Body of pancreas (tissue), 4 donors: ENCODE measurements around the gene ZC3H7B. TPM values are rescaled to one million over a fixed set of nuclear protein-coding genes. Genes with fewer than 3 reads are reported as not detected.
A peak's percentile ranks its signal among the peaks of the same experiment; 100 is the strongest.

ENCODE experiments used
- ATAC-seq: fragments of 150-250 bp; one replicate; pipeline ENCODE4 v1.9.1; 2016
- DNase-seq, 4 donors: peaks; one replicate each; pipeline ENCODE4 v3.0.0-alpha.2; 2019
- H3K27ac ChIP-seq, 4 donors: fragments of 200-600 bp; sonication (generic); 1 replicate in 3 of 4; 2 replicates in 1 of 4; pipeline versions ENCODE4 v1.5.1 to v1.6.1; 2016 to 2019; ENCODE audit warnings: mild to moderate bottlenecking in 1 of 4, mixed read lengths in 1 of 4, moderate library complexity in 1 of 4
- H3K27me3 ChIP-seq, 2 donors: fragments of 200-600 bp; sonication (generic); one replicate each; pipeline ENCODE4 v1.6.0; 2016; ENCODE audit warnings: mild to moderate bottlenecking in 1 of 2
- H3K36me3 ChIP-seq, 2 donors: fragments of 200-600 bp; sonication (generic); replicated peaks in 1 of 2; 2 replicates each; pipeline ENCODE4 v1.5.1; 2016; ENCODE audit warnings: low read depth in 2 of 2; ENCODE audit not compliant: insufficient read depth in 1 of 2
- H3K4me1 ChIP-seq: fragments of 200-600 bp; sonication (generic); one replicate; pipeline ENCODE4 v1.6.0; 2016
- H3K4me3 ChIP-seq, 2 donors: fragments of 200-600 bp; sonication (generic); 1 replicate in 1 of 2; 2 replicates in 1 of 2; pipeline ENCODE4 v1.5.1; 2016 to 2019
- H3K9me3 ChIP-seq, 3 donors: fragments of 200-600 bp; sonication (generic); 1 replicate in 2 of 3; 2 replicates in 1 of 3; pipeline ENCODE4 v1.5.1; 2016
- POLR2A ChIP-seq, 3 donors: fragments of 450-650 bp; IDR thresholded peaks; one replicate each; pipeline ENCODE4 v1.6.1; 2016; ENCODE audit warnings: antibody characterized with exemption in 3 of 3, mild to moderate bottlenecking in 2 of 3
- WGBS, 2 donors: methylation state at CpG; one replicate each; pipeline ENCODE4 v1.1.5; 2017; 5-methylcytosine and 5-hydroxymethylcytosine counted together
- intact Hi-C: fragments of 100-400 bp; cut with DNase I; formaldehyde crosslinking; loops from one replicate; pipeline ENCODE4 v1.15.1; 2023
- total RNA-seq, 2 donors: library from RNA; depleted of rRNA; stranded (reverse); fragments of >200 nt; gene quantifications; one replicate each; pipeline ENCODE4 v1.1.0, GENCODE V29; 2016
- TF ChIP-seq, protein P1 (sequence below), 7 experiments: fragments of 450-650 bp in 4 of 7; fragments of 200-600 bp in 3 of 7; sonication (generic) in 3 of 7; IDR thresholded peaks; one replicate each; pipeline ENCODE4 v1.5.1; 2016 to 2019; ENCODE audit warnings: antibody characterized with exemption in 7 of 7

Gene ZC3H7B, protein sequence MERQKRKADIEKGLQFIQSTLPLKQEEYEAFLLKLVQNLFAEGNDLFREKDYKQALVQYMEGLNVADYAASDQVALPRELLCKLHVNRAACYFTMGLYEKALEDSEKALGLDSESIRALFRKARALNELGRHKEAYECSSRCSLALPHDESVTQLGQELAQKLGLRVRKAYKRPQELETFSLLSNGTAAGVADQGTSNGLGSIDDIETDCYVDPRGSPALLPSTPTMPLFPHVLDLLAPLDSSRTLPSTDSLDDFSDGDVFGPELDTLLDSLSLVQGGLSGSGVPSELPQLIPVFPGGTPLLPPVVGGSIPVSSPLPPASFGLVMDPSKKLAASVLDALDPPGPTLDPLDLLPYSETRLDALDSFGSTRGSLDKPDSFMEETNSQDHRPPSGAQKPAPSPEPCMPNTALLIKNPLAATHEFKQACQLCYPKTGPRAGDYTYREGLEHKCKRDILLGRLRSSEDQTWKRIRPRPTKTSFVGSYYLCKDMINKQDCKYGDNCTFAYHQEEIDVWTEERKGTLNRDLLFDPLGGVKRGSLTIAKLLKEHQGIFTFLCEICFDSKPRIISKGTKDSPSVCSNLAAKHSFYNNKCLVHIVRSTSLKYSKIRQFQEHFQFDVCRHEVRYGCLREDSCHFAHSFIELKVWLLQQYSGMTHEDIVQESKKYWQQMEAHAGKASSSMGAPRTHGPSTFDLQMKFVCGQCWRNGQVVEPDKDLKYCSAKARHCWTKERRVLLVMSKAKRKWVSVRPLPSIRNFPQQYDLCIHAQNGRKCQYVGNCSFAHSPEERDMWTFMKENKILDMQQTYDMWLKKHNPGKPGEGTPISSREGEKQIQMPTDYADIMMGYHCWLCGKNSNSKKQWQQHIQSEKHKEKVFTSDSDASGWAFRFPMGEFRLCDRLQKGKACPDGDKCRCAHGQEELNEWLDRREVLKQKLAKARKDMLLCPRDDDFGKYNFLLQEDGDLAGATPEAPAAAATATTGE
- 10 to 100 TPM; 29.8 to 34.3 TPM for total RNA-seq

DNA sequence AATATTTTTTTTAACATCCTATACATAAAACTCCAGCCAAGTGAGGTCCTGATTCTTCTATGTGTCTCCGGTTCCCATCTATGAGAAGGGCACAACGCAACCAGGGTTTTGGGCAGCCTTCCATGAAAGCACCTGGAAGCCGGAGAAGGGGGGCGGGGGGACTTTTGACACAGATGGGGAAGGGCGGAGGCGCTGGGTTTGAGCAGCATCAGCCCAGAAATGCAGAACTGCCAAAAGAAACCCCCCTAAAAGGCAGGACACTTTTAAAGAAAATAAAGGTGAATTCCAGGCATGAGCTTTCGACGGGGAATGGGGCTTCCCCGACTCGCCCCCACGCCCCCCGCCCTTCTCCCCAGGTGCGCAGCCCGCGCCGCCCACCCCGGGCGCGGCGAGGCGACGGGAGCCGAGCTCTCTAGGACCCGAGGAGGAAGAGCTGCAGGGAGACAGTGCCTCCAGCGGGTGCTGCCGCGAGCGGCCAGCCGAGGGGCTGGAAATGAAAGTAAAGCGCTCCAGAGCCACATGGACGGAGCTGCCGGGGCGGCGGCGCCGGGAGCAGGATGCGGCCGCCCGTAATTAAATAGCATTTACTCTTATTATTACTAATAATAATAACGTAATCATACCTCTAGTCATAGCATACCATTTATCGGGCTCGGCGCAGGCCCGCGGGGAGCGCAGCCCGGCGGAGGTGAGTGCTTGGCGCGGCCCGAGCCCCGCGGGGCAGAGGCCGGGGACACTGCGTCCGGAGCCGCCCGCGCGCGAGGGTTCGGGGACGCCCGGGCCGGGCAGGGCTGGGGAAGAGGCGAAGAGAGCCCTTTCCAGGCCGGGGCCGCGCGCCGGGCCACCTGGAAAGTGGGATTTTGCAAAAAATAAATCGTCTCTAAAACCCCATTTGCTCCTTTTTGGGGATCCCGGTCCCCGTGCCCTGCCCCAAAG, at the start of gene ZC3H7B:
TSS of gene ZC3H7B (plus strand) at position 441 of the 936 bp plus-strand sequence. CDS start 19,136 bp downstream, outside the sequence.
- Histone ChIP-seq H3K36me3 (no peaks in the 10 kb centered on the region), H3K4me3 (peak within 1 kb of the TSS; percentile 59 to 98), H3K9me3 (no peaks in the 10 kb centered on the region), H3K27me3 (no peaks in the 10 kb centered on the region), H3K27ac (peak within 1 kb of the TSS; percentile 56 to 91 (median 86)), H3K4me1 (peaks cover 19% of the 10 kb centered on the region)
- peak; percentile 82 to 88 (median 86) for DNase-seq
- WGBS, 2 donors = 0% methylated on average over 36 to 74 of the region's 74 CpGs
- ATAC-seq = peak; percentile 95
- TF ChIP-seq POLR2A (IDR thresholded peaks at IDR 0.05) = peak; percentile 57 to 82 (median 74)
- TF ChIP-seq, protein P1, sequence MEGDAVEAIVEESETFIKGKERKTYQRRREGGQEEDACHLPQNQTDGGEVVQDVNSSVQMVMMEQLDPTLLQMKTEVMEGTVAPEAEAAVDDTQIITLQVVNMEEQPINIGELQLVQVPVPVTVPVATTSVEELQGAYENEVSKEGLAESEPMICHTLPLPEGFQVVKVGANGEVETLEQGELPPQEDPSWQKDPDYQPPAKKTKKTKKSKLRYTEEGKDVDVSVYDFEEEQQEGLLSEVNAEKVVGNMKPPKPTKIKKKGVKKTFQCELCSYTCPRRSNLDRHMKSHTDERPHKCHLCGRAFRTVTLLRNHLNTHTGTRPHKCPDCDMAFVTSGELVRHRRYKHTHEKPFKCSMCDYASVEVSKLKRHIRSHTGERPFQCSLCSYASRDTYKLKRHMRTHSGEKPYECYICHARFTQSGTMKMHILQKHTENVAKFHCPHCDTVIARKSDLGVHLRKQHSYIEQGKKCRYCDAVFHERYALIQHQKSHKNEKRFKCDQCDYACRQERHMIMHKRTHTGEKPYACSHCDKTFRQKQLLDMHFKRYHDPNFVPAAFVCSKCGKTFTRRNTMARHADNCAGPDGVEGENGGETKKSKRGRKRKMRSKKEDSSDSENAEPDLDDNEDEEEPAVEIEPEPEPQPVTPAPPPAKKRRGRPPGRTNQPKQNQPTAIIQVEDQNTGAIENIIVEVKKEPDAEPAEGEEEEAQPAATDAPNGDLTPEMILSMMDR (IDR thresholded peaks at IDR 0.05) = peak; percentile 43 to 72 (median 53)
- intact Hi-C loops = no loop called here

DNA sequence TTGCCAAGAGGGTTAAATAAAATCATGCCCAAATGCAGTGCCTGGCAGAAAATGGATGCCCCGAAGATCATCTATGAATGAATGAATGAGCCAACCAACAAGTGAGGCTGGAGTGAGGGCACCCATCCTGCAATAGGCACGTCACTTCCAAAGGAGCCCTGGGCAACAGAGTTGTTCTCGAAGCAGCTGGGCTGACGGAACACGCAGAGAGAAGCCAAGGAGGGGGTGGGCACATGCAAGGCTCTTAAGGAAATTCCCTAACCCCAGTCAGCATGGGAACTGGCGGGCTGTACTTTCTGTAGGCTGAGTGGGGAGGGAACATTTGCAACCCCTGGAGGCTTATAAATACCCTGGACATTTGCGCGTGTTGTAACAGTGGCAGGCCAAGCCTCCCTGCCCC, 49.0 kb upstream of the ZC3H7B start:
- no peak for ATAC-seq

DNA sequence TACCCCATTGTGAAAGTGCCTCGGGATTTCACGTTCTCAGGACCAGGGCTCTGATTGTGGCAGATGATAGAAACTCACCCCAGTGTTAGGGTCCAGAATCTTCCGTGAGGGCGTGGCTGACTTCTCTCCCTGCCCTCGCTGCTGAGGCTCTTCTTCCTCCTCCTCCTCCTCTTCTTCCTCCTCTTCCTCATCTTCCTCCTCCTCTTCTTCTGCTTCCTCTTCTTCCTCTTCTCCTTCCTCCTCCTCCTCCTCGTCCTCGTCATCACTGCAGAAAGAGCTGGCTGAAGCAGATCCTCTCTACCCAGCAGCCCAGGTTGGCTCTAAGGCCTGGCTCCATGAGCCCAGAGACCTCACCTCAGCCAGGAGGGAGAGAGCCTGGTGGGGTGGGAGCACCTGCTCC, 47.1 kb upstream of the ZC3H7B start:
- Histone ChIP-seq H3K27me3 (no peaks in the 10 kb centered on the region), H3K36me3 (peaks cover 0 to 47% of the 10 kb centered on the region in 2 donors), H3K27ac (no peak overlapping the region), H3K9me3 (no peaks in the 10 kb centered on the region), H3K4me1 (no peaks in the 10 kb centered on the region), H3K4me3 (no peak overlapping the region)
- no peak for TF ChIP-seq POLR2A (IDR thresholded peaks at IDR 0.05)
- TF ChIP-seq, protein P1 (IDR thresholded peaks at IDR 0.05) = no peak
- DNase-seq (no peak), ATAC-seq (no peak)
- intact Hi-C loops = no loop called here
- WGBS, 2 donors = 88 to 90% methylated on average over 7 of the region's 7 CpGs

More for the DNA sequence above, 49.0 kb upstream of the ZC3H7B start:
- Histone ChIP-seq H3K9me3 (no peaks in the 10 kb centered on the region), H3K4me3 (no peak overlapping the region), H3K4me1 (no peaks in the 10 kb centered on the region), H3K27ac (no peak overlapping the region), H3K27me3 (no peaks in the 10 kb centered on the region), H3K36me3 (peaks cover 0 to 53% of the 10 kb centered on the region in 2 donors)
- no peak for TF ChIP-seq POLR2A (IDR thresholded peaks at IDR 0.05)
- TF ChIP-seq, protein P1 (IDR thresholded peaks at IDR 0.05) = no peak
- intact Hi-C loops = no loop called here
- DNase-seq = no peak
- WGBS, 2 donors = 90 to 92% methylated on average over 8 of the region's 8 CpGs
